Keratinocyte (primary cell): ENCODE data around the gene RPS29. TPM values are rescaled to one million over a fixed set of nuclear protein-coding genes. Genes with fewer than 3 reads are reported as not detected.

Experiments used
- DNase-seq: peaks from one replicate; pipeline ENCODE4 v3.0.0-alpha.2; 2011; ENCODE audit warnings: low read depth, missing footprints, low spot score
- FAIRE-seq: peaks from 2 replicates; lab custom pipeline; 2011; peaks lifted over from hg19 to GRCh38; lab: Jason Lieb, UNC
- H2AFZ ChIP-seq: 2 replicates; pipeline ENCODE4 v1.6.0; 2012; ENCODE audit warnings: low read length, control low read depth, inconsistent platforms; ENCODE audit not compliant: control insufficient read depth
- H3K27ac ChIP-seq: 2 replicates; pipeline ENCODE4 v1.5.1; 2011; ENCODE audit warnings: low read length; ENCODE audit not compliant: control insufficient read depth, insufficient read depth
- H3K27me3 ChIP-seq: 3 replicates; pipeline ENCODE4 v1.6.0; 2011; ENCODE audit warnings: low read length; ENCODE audit not compliant: control insufficient read depth, insufficient read depth; ENCODE audit errors: extremely low read depth
- H3K36me3 ChIP-seq, 2 experiments: 2 replicates in 1 of 2; 3 replicates in 1 of 2; pipeline ENCODE4 v1.5.1; 2011; ENCODE audit warnings: low read length in 2 of 2, mild to moderate bottlenecking in 1 of 2; ENCODE audit not compliant: control insufficient read depth in 2 of 2, insufficient read depth in 2 of 2; ENCODE audit errors: extremely low read depth in 1 of 2
- H3K4me1 ChIP-seq: 3 replicates; pipeline ENCODE4 v1.5.1; 2011; ENCODE audit warnings: low read length; ENCODE audit not compliant: control insufficient read depth, insufficient read depth; ENCODE audit errors: extremely low read depth
- H3K4me2 ChIP-seq: 3 replicates; pipeline ENCODE4 v1.6.0; 2011; ENCODE audit warnings: low read depth, low read length; ENCODE audit not compliant: control insufficient read depth, insufficient read depth; ENCODE audit errors: extremely low read depth
- H3K4me3 ChIP-seq, 3 experiments: fragments of 200-600 bp in 1 of 3; sonication (generic) in 1 of 3; 2 replicates in 2 of 3; 3 replicates in 1 of 3; pipeline ENCODE4 v1.5.1; 2011 to 2016; ENCODE audit warnings: low read length in 3 of 3, mild to moderate bottlenecking in 3 of 3, control low read depth in 2 of 3, inconsistent platforms in 1 of 3, low read depth in 1 of 3, mixed read lengths in 1 of 3, mixed run types in 1 of 3, moderate library complexity in 1 of 3; ENCODE audit not compliant: control insufficient read depth in 2 of 3, insufficient read depth in 2 of 3; ENCODE audit errors: extremely low read depth in 1 of 3
- H3K79me2 ChIP-seq: 2 replicates; pipeline ENCODE4 v1.6.0; 2012; ENCODE audit warnings: low read length; ENCODE audit not compliant: control insufficient read depth, insufficient read depth
- H3K9ac ChIP-seq: 3 replicates; pipeline ENCODE4 v1.6.0; 2011; ENCODE audit warnings: low read length; ENCODE audit not compliant: control insufficient read depth, insufficient read depth; ENCODE audit errors: extremely low read depth
- H3K9me1 ChIP-seq: 3 replicates; pipeline ENCODE4 v1.6.0; 2011; ENCODE audit warnings: low read length; ENCODE audit not compliant: control insufficient read depth, insufficient read depth; ENCODE audit errors: extremely low read depth
- H3K9me3 ChIP-seq: 2 replicates; pipeline ENCODE4 v1.5.1; 2012; ENCODE audit warnings: low read depth, low read length; ENCODE audit not compliant: control insufficient read depth
- H4K20me1 ChIP-seq: 3 replicates; pipeline ENCODE4 v1.6.0; 2011; ENCODE audit warnings: low read length; ENCODE audit not compliant: control insufficient read depth, insufficient read depth; ENCODE audit errors: extremely low read depth
- EZH2 ChIP-seq: IDR thresholded peaks from one replicate; pipeline ENCODE4 v1.6.1; 2012; ENCODE audit warnings: inconsistent platforms, mild to moderate bottlenecking, low read length, moderate library complexity
- dilution Hi-C: fragments of 300-500 bp; cut with MboI; formaldehyde crosslinking; loops from one replicate; pipeline ENCODE4 v1.7.0; 2020; ENCODE audit warnings: low sequenced_read_pairs; ENCODE audit not compliant: extremely low pct_ligation_motif_present
- polyA plus RNA-seq, 5 experiments: library from polyadenylated mRNA; depleted of rRNA in 3 of 5; stranded (reverse) in 3 of 5; stranded (forward) in 1 of 5; unstranded in 1 of 5; fragments of >200 nt; gene quantifications; 1 replicate in 1 of 5; 2 replicates in 3 of 5; 3 replicates in 1 of 5; pipeline versions ENCODE4 v1.2.1 to v1.2.3, GENCODE V29; 2011 to 2012; ENCODE audit warnings: missing spikeins in 2 of 5, low read depth in 1 of 5, low replicate concordance in 1 of 5
- TF ChIP-seq, protein P1 (sequence below), 3 experiments: IDR thresholded peaks in 1 of 3; conservative IDR thresholded peaks in 1 of 3; optimal IDR thresholded peaks in 1 of 3; 2 replicates in 2 of 3; 3 replicates in 1 of 3; pipeline versions ENCODE3 to v1.5.1; 2011; ENCODE audit warnings: low read length in 3 of 3, mild to moderate bottlenecking in 3 of 3, moderate library complexity in 2 of 3, control low read depth in 1 of 3, inconsistent platforms in 1 of 3; ENCODE audit not compliant: insufficient read depth in 2 of 3; ENCODE audit errors: extremely low read depth in 1 of 3

The RPS29 gene
- polyA plus RNA-seq, 1 donor (not counting 4 experiments of a cell fraction or from before 2014, with no cell fraction given) = 3,884 TPM

- no peak overlapping the region for H3K4me3 ChIP-seq
- H4K20me1 ChIP-seq = no peaks in the 10 kb centered on the region
- no peak for FAIRE-seq
- no peaks in the 10 kb centered on the region for H3K9me3 ChIP-seq
- no peak overlapping the region for H3K9ac ChIP-seq
- no peaks in the 10 kb centered on the region for H3K27me3 ChIP-seq
- no peak overlapping the region for H3K4me2 ChIP-seq
- H3K9me1 ChIP-seq = no peaks in the 10 kb centered on the region
- DNase-seq = no peak
- dilution Hi-C loops = no loop called here
- no peak for TF ChIP-seq EZH2
- TF ChIP-seq, protein P1, sequence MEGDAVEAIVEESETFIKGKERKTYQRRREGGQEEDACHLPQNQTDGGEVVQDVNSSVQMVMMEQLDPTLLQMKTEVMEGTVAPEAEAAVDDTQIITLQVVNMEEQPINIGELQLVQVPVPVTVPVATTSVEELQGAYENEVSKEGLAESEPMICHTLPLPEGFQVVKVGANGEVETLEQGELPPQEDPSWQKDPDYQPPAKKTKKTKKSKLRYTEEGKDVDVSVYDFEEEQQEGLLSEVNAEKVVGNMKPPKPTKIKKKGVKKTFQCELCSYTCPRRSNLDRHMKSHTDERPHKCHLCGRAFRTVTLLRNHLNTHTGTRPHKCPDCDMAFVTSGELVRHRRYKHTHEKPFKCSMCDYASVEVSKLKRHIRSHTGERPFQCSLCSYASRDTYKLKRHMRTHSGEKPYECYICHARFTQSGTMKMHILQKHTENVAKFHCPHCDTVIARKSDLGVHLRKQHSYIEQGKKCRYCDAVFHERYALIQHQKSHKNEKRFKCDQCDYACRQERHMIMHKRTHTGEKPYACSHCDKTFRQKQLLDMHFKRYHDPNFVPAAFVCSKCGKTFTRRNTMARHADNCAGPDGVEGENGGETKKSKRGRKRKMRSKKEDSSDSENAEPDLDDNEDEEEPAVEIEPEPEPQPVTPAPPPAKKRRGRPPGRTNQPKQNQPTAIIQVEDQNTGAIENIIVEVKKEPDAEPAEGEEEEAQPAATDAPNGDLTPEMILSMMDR (optimal IDR thresholded peaks at IDR 0.05 in 1 of 3, IDR thresholded peaks at IDR 0.05 in 1 of 3, conservative IDR thresholded peaks at IDR 0.05 in 1 of 3; ENCODE audit: extremely low read depth in 1 of 3, insufficient read depth in 2 of 3, low read length in 3 of 3) = no peak
- peaks cover 17% of the 10 kb centered on the region for H3K79me2 ChIP-seq
- no peak overlapping the region for H2AFZ ChIP-seq
- H3K27ac ChIP-seq = no peak overlapping the region
- peaks cover 4% of the 10 kb centered on the region for H3K4me1 ChIP-seq
- no peaks in the 10 kb centered on the region for H3K36me3 ChIP-seq
Measured at GRCh38 chr14:49594347-49595091, 8.3 kb upstream of the RPS29 start.

DNA sequence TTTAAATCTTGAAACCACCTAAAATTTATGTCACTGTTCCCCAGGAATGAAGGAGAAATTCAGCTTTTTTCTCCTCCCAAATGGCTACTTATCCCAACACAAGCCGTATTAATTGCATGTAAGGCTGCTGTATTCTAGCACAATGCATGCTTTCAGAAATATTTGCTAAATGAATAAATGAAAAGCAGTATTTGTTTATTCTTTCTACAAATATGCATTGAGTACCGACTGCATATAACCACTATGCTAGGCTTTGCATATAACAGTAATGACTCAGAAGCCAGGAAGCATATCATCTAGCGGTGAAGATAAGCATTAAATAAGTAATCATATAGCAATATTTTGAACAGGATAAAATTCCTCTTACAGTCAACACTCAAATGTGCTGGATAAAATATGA, 6.8 kb upstream of the RPS29 start:
- Histone ChIP-seq H3K36me3 (no peaks in the 10 kb centered on the region), H4K20me1 (no peaks in the 10 kb centered on the region), H3K27ac (no peak overlapping the region), H3K4me3 (no peak overlapping the region), H3K9me1 (no peaks in the 10 kb centered on the region), H2AFZ (no peak overlapping the region), H3K9ac (no peak overlapping the region), H3K4me2 (no peak overlapping the region), H3K9me3 (no peaks in the 10 kb centered on the region), H3K4me1 (peaks cover 4% of the 10 kb centered on the region), H3K79me2 (peaks cover 7% of the 10 kb centered on the region), H3K27me3 (no peaks in the 10 kb centered on the region)
- no peak for TF ChIP-seq EZH2
- TF ChIP-seq, protein P1 (optimal IDR thresholded peaks at IDR 0.05 in 1 of 3, IDR thresholded peaks at IDR 0.05 in 1 of 3, conservative IDR thresholded peaks at IDR 0.05 in 1 of 3; ENCODE audit: extremely low read depth in 1 of 3, insufficient read depth in 2 of 3, low read length in 3 of 3) = no peak
- no peak for FAIRE-seq
- DNase-seq = no peak
- dilution Hi-C loops = no loop called here
